Sigmoid colon (tissue), 7 donors: ENCODE results near the gene PIP4K2A. TPM values are rescaled to one million over a fixed set of nuclear protein-coding genes. Genes with fewer than 3 reads are reported as not detected.

ENCODE experiments used
- DNase-seq: peaks from one replicate; pipeline ENCODE4 v3.0.0-alpha.2; 2019
- H3K27ac ChIP-seq, 4 donors: fragments of 200-600 bp; sonication (generic); one replicate each; pipeline ENCODE4 v1.5.1; 2016 to 2019; ENCODE audit warnings: mild to moderate bottlenecking in 1 of 4
- H3K27me3 ChIP-seq, 3 donors: fragments of 200-600 bp; sonication (generic); one replicate each; pipeline ENCODE4 v1.5.1; 2019; ENCODE audit warnings: mild to moderate bottlenecking in 1 of 3
- H3K36me3 ChIP-seq, 4 donors: fragments of 200-600 bp; sonication (generic); one replicate each; pipeline ENCODE4 v1.5.1; 2016 to 2019
- H3K4me1 ChIP-seq, 4 donors: fragments of 200-600 bp; sonication (generic); one replicate each; pipeline ENCODE4 v1.5.1; 2017 to 2019
- H3K4me3 ChIP-seq, 4 donors: fragments of 200-600 bp; sonication (generic); one replicate each; pipeline ENCODE4 v1.5.1; 2017 to 2019; ENCODE audit warnings: mild to moderate bottlenecking in 2 of 4, moderate library complexity in 1 of 4
- H3K9me3 ChIP-seq, 4 donors: fragments of 200-600 bp in 3 of 4; sonication (generic) in 3 of 4; one replicate each; pipeline versions ENCODE4 v1.5.1 to v1.6.1; 2013 to 2019
- EP300 ChIP-seq, 4 donors: sonication (generic); formaldehyde crosslinking; IDR thresholded peaks; one replicate each; pipeline ENCODE4 v1.6.1; 2017; ENCODE audit warnings: antibody characterized with exemption in 4 of 4
- POLR2A ChIP-seq, 2 donors: fragments of 450-650 bp; IDR thresholded peaks; one replicate each; pipeline ENCODE4 v1.6.1; 2016; ENCODE audit warnings: antibody characterized with exemption in 2 of 2, mild to moderate bottlenecking in 2 of 2, moderate library complexity in 2 of 2
- POLR2AphosphoS5 ChIP-seq, 4 donors: sonication (generic); formaldehyde crosslinking; IDR thresholded peaks; one replicate each; pipeline ENCODE4 v1.6.1; 2017; ENCODE audit warnings: antibody characterized with exemption in 4 of 4
- WGBS, 2 donors: extraction: QIAGEN DNeasy Blood & Tissue Kit; methylation state at CpG; one replicate each; pipeline ENCODE4 v1.1.7; 2013; 5-methylcytosine and 5-hydroxymethylcytosine counted together
- intact Hi-C: fragments of 100-400 bp; cut with DNase I; formaldehyde crosslinking; loops from one replicate; pipeline ENCODE4 v1.15.1; 2023
- polyA plus RNA-seq, 3 donors: library from polyadenylated mRNA; stranded (reverse); fragments of 200-250 nt; gene quantifications; one replicate each; pipeline ENCODE4 v1.2.3, GENCODE V29; 2013
- total RNA-seq, 4 donors: library from RNA; depleted of rRNA; stranded (reverse); fragments of >200 nt; gene quantifications; one replicate each; pipeline ENCODE4 v1.1.0, GENCODE V29; 2016
- TF ChIP-seq, protein P1 (sequence below), 4 experiments: fragments of 450-650 bp in 3 of 4; fragments of 200-600 bp in 1 of 4; IDR thresholded peaks; one replicate each; pipeline ENCODE4 v1.5.1; 2016 to 2019; ENCODE audit warnings: antibody characterized with exemption in 4 of 4, mild to moderate bottlenecking in 3 of 4, moderate library complexity in 2 of 4
- donor health status: healthy with polysubstance abuse.
- donor health status: Bipolar disorder and iron deficiency.
- donor health status: healthy.

The PIP4K2A gene
- total and polyA plus RNA-seq, 7 donors: 7.2 to 23.2 (median 17.8) TPM

- H3K36me3 ChIP-seq: no peaks in the 10 kb centered on the region
- no peaks in the 10 kb centered on the region for H3K27me3 ChIP-seq
- 71 to 90% methylated on average over 10 of the region's 10 CpGs for WGBS, 2 donors
- no peaks in the 10 kb centered on the region for H3K4me1 ChIP-seq
- no peak for TF ChIP-seq POLR2A (IDR thresholded peaks at IDR 0.05)
- no peak for TF ChIP-seq EP300 (IDR thresholded peaks at IDR 0.05)
- TF ChIP-seq POLR2AphosphoS5 (IDR thresholded peaks at IDR 0.05): no peak
- TF ChIP-seq, protein P1, sequence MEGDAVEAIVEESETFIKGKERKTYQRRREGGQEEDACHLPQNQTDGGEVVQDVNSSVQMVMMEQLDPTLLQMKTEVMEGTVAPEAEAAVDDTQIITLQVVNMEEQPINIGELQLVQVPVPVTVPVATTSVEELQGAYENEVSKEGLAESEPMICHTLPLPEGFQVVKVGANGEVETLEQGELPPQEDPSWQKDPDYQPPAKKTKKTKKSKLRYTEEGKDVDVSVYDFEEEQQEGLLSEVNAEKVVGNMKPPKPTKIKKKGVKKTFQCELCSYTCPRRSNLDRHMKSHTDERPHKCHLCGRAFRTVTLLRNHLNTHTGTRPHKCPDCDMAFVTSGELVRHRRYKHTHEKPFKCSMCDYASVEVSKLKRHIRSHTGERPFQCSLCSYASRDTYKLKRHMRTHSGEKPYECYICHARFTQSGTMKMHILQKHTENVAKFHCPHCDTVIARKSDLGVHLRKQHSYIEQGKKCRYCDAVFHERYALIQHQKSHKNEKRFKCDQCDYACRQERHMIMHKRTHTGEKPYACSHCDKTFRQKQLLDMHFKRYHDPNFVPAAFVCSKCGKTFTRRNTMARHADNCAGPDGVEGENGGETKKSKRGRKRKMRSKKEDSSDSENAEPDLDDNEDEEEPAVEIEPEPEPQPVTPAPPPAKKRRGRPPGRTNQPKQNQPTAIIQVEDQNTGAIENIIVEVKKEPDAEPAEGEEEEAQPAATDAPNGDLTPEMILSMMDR (IDR thresholded peaks at IDR 0.05): no peak
- DNase-seq: no peak
- intact Hi-C loops: no loop called here
- H3K4me3 ChIP-seq: no peak overlapping the region
- H3K27ac ChIP-seq: no peak overlapping the region
- H3K9me3 ChIP-seq: no peaks in the 10 kb centered on the region
Observed at GRCh38 chr10:22635650-22636049, 78.7 kb downstream of the PIP4K2A start.

DNA sequence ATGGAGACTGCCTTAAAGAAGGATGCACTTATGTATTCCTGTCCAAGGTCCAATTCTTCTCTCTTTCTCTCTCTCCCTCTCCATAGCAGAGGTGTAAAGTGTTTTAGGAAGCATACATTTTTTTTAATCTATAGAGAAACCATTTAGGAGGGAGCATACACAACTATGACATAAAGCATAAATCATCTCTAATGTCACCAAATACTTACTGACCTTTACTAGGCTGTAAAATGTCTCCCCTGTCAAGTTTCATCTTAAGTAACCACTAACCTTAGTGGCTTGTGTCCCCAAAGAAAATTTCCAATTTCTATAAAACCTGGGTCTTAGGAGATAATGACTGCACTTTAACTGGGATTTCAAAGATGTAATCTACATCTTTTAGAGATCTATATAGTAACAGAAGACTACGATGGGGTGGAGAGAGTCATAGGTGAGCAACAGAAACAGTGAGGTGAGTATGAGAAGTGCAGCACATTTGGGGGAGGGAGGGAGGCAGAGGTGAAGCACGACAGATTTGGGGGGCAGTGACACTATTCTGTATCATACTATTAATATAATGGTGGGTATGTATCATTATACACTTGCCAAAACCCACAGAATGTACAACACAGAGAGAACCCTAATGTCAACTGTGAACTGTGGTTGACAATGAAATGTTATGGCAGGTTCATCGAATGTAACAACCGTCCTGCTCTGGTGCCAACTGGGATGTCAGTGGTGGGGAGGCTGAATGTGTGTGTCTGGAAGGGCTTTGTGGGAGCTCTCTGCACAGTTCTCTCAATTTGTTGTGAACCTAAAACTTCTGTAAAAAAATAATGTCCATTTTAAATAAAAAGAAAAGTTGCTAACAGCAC is 79.5 kb downstream of the PIP4K2A start:
- intact Hi-C loops: no loop called here
- WGBS, 2 donors: 83 to 88% methylated on average over 4 of the region's 4 CpGs
- Histone ChIP-seq H3K4me1 (peaks cover 0 to 2% (median 0%) of the 10 kb centered on the region in 4 donors), H3K4me3 (no peak overlapping the region), H3K27ac (no peak overlapping the region), H3K9me3 (no peaks in the 10 kb centered on the region), H3K36me3 (no peaks in the 10 kb centered on the region), H3K27me3 (no peaks in the 10 kb centered on the region)
- DNase-seq: no peak
- no peak for TF ChIP-seq EP300 (IDR thresholded peaks at IDR 0.05)
- TF ChIP-seq, protein P1 (IDR thresholded peaks at IDR 0.05): no peak
- no peak for TF ChIP-seq POLR2A (IDR thresholded peaks at IDR 0.05)
- TF ChIP-seq POLR2AphosphoS5 (IDR thresholded peaks at IDR 0.05): no peak

- H3K27ac ChIP-seq: no peak overlapping the region
- no peak for DNase-seq
- no peaks in the 10 kb centered on the region for H3K9me3 ChIP-seq
- TF ChIP-seq EP300 (IDR thresholded peaks at IDR 0.05): no peak
- H3K4me3 ChIP-seq: no peak overlapping the region
- intact Hi-C loops: no loop called here
- no peaks in the 10 kb centered on the region for H3K27me3 ChIP-seq
- H3K4me1 ChIP-seq: peaks cover 0 to 10% (median 0%) of the 10 kb centered on the region in 4 donors
- 86 to 88% methylated on average over 5 of the region's 5 CpGs for WGBS, 2 donors
- no peaks in the 10 kb centered on the region for H3K36me3 ChIP-seq
Observed at GRCh38 chr10:22634093-22634492, 80.3 kb downstream of the PIP4K2A start.

- Histone ChIP-seq H3K27ac (no peak overlapping the region), H3K36me3 (no peaks in the 10 kb centered on the region), H3K27me3 (no peaks in the 10 kb centered on the region), H3K4me3 (no peak overlapping the region), H3K9me3 (no peaks in the 10 kb centered on the region), H3K4me1 (peaks cover 0 to 10% (median 0%) of the 10 kb centered on the region in 4 donors)
- intact Hi-C loops: no loop called here
- DNase-seq: no peak
- 95 to 96% methylated on average over 11 of the region's 11 CpGs for WGBS, 2 donors
- TF ChIP-seq POLR2AphosphoS5 (IDR thresholded peaks at IDR 0.05) (no peak), EP300 (IDR thresholded peaks at IDR 0.05) (no peak), POLR2A (IDR thresholded peaks at IDR 0.05) (no peak)
- TF ChIP-seq, protein P1 (IDR thresholded peaks at IDR 0.05): no peak
Observed at GRCh38 chr10:22633528-22633927, 80.8 kb downstream of the PIP4K2A start.

DNA sequence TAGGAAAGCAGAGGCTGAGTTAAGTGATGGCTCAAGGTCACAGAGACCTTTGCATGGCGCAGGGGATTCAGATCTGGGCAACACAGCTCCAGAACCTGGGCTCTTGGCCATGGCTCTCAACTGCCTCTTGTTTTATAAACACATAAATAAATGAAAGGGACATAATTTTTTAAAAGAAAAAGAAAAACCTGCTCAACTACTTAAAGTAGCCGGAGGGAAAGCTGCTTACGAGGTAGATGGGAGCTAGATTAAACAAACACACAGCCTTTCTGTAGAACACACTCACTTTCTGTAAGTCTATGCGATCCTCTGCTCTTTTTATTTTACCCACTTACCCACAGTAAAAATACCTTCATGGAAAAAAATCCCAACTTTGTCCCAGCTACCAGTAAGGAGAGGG is 81.3 kb downstream of the PIP4K2A start:
- Histone ChIP-seq H3K36me3 (no peaks in the 10 kb centered on the region), H3K27ac (no peak overlapping the region), H3K4me3 (no peak overlapping the region), H3K27me3 (no peaks in the 10 kb centered on the region), H3K9me3 (no peaks in the 10 kb centered on the region), H3K4me1 (peaks cover 0 to 10% (median under 1%) of the 10 kb centered on the region in 4 donors)
- 91 to 93% methylated on average over 4 of the region's 4 CpGs for WGBS, 2 donors
- TF ChIP-seq POLR2AphosphoS5 (IDR thresholded peaks at IDR 0.05): no peak
- no peak for TF ChIP-seq POLR2A (IDR thresholded peaks at IDR 0.05)
- no peak for TF ChIP-seq EP300 (IDR thresholded peaks at IDR 0.05)
- TF ChIP-seq, protein P1 (IDR thresholded peaks at IDR 0.05): no peak
- intact Hi-C loops: no loop called here
- no peak for DNase-seq
